SK-N-SH (cell line): Measurements from ENCODE around the gene PTGIS. TPM values are rescaled to one million over a fixed set of nuclear protein-coding genes. Genes with fewer than 3 reads are reported as not detected.

ENCODE experiments used
- CHD2 ChIP-seq: fragments of 150-350 bp; IDR thresholded peaks from 2 replicates; pipeline ENCODE4 v1.6.1; 2018; ENCODE audit warnings: low read length; ENCODE audit not compliant: partially characterized antibody
- FOSL2 ChIP-seq: IDR thresholded peaks from 2 replicates; pipeline ENCODE4 v1.4.0; 2012; ENCODE audit warnings: low read depth, mild to moderate bottlenecking, moderate library complexity, borderline replicate concordance
- FOXJ3 ChIP-seq: sonication (generic); formaldehyde crosslinking; IDR thresholded peaks from 2 replicates; pipeline ENCODE4 v1.5.1; 2020; ENCODE audit warnings: mild to moderate bottlenecking, missing genetic modification reagents
- FOXM1 ChIP-seq: IDR thresholded peaks from 2 replicates; pipeline ENCODE4 v1.4.0; 2012; ENCODE audit warnings: low read depth, mild to moderate bottlenecking
- GATA2 ChIP-seq: sonication (generic); formaldehyde crosslinking; IDR thresholded peaks from 2 replicates; pipeline ENCODE4 v1.5.0; 2020; ENCODE audit warnings: mild to moderate bottlenecking, missing genetic modification reagents
- JUND ChIP-seq: IDR thresholded peaks from 2 replicates; pipeline ENCODE4 v1.4.0; 2012
- MAX ChIP-seq: IDR thresholded peaks from 2 replicates; pipeline ENCODE4 v1.4.0; 2012; ENCODE audit warnings: low read depth
- NRF1 ChIP-seq: IDR thresholded peaks from 2 replicates; pipeline ENCODE4 v1.6.1; 2012; ENCODE audit warnings: low read depth, mild to moderate bottlenecking, low read length
- PBX3 ChIP-seq: IDR thresholded peaks from 2 replicates; pipeline ENCODE4; 2012
- RAD21 ChIP-seq: IDR thresholded peaks from 2 replicates; pipeline ENCODE4 v1.6.1; 2012; ENCODE audit warnings: mild to moderate bottlenecking, low read length
- RCOR1 ChIP-seq: fragments of 150-350 bp; IDR thresholded peaks from 2 replicates; pipeline ENCODE4 v1.6.1; 2017; ENCODE audit warnings: antibody characterized with exemption, low read length
- REST ChIP-seq: IDR thresholded peaks from 2 replicates; pipeline ENCODE4 v1.6.1; 2012; ENCODE audit warnings: mild to moderate bottlenecking, low read depth, low read length, moderate library complexity
- RXRA ChIP-seq: IDR thresholded peaks from 2 replicates; pipeline ENCODE4 v1.4.0; 2012; ENCODE audit warnings: low read depth, mild to moderate bottlenecking, borderline replicate concordance
- SIN3A ChIP-seq: IDR thresholded peaks from 2 replicates; pipeline ENCODE4 v1.6.1; 2012; ENCODE audit warnings: low read depth, mild to moderate bottlenecking, low read length, moderate library complexity, borderline replicate concordance
- TAF1 ChIP-seq: IDR thresholded peaks from 2 replicates; pipeline ENCODE4 v1.6.1; 2012; ENCODE audit warnings: low read depth, mild to moderate bottlenecking, low read length, moderate library complexity, borderline replicate concordance
- TCF12 ChIP-seq: IDR thresholded peaks from 2 replicates; pipeline ENCODE4 v1.4.0; 2012
- TEAD4 ChIP-seq: IDR thresholded peaks from 2 replicates; pipeline ENCODE4 v1.4.0; 2012; ENCODE audit warnings: mild to moderate bottlenecking, borderline replicate concordance; ENCODE audit not compliant: insufficient read depth
- USF2 ChIP-seq: fragments of 150-350 bp; IDR thresholded peaks from 2 replicates; pipeline ENCODE4 v1.6.1; 2017; ENCODE audit warnings: antibody characterized with exemption, low read length, low read depth, borderline replicate concordance
- polyA plus RNA-seq, 3 experiments: library from polyadenylated mRNA; depleted of rRNA; stranded (reverse); fragments of >200 nt; gene quantifications; 2 replicates each; pipeline ENCODE4 v1.2.3, GENCODE V29; 2012
- TF ChIP-seq, protein P1 (sequence below): IDR thresholded peaks from 2 replicates; pipeline ENCODE4 v1.4.0; 2012; ENCODE audit warnings: low read depth, borderline replicate concordance

Gene PTGIS
- polyA plus RNA-seq, 1 of the 3 experiments (the other 2 are of a cell fraction), result 1.0 TPM

- TF ChIP-seq SIN3A (peak; percentile 79; the same call in 1 of the 2 replicates), CHD2 (no peak), TAF1 (no peak), FOSL2 (no peak), PBX3 (no peak), FOXM1 (no peak), GATA2 (CRISPR knock-in tag) (no peak), MAX (peak; percentile 63; the same call in 1 of the 2 replicates), FOXJ3 (CRISPR knock-in tag) (0 out of 2 replicates have a peak, but pooled peaks have one; percentile 34), USF2 (no peak), RCOR1 (0 out of 2 replicates have a peak, but pooled peaks have one; percentile 50), RAD21 (peak; percentile 78), REST (peak; percentile 30; the same call in 1 of the 2 replicates), TCF12 (no peak; the same call in 1 of the 2 replicates), JUND (no peak), RXRA (no peak), TEAD4 (no peak), NRF1 (no peak)
- TF ChIP-seq, protein P1, sequence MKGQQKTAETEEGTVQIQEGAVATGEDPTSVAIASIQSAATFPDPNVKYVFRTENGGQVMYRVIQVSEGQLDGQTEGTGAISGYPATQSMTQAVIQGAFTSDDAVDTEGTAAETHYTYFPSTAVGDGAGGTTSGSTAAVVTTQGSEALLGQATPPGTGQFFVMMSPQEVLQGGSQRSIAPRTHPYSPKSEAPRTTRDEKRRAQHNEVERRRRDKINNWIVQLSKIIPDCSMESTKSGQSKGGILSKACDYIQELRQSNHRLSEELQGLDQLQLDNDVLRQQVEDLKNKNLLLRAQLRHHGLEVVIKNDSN, result no peak
Observed at GRCh38 chr20:49484180-49485140, 83.5 kb downstream of the PTGIS start (continued).
